Liver (tissue), 9 donors: ENCODE data around the gene TRAPPC12. TPM values are rescaled to one million over a fixed set of nuclear protein-coding genes. Genes with fewer than 3 reads are reported as not detected.
"Not testable (repeated sequence)": the region's sequence is repeated elsewhere in the genome, so short reads cannot be mapped to it uniquely, and the experiment has no call there.

ENCODE experiments used
- DNase-seq: peaks from one replicate; pipeline ENCODE4 v3.0.0-alpha.2; 2017; ENCODE audit warnings: low spot score
- H3K27ac ChIP-seq, 2 donors: one replicate each; pipeline ENCODE4 v1.7.0; 2013; ENCODE audit warnings: inconsistent platforms in 2 of 2, low read length in 2 of 2, control low read depth in 1 of 2, low read depth in 1 of 2, mild to moderate bottlenecking in 1 of 2
- H3K27me3 ChIP-seq, 4 donors: one replicate each; pipeline versions ENCODE4 v1.6.1 to v1.7.0; 2013; ENCODE audit warnings: low read length in 3 of 4, inconsistent platforms in 1 of 4, mild to moderate bottlenecking in 1 of 4, moderate library complexity in 1 of 4; ENCODE audit not compliant: control insufficient read depth in 4 of 4, insufficient read depth in 4 of 4
- H3K36me3 ChIP-seq, 4 donors: one replicate each; pipeline versions ENCODE4 v1.6.1 to v1.7.0; 2013; ENCODE audit warnings: low read length in 3 of 4, mild to moderate bottlenecking in 3 of 4, low read depth in 1 of 4, moderate library complexity in 1 of 4; ENCODE audit not compliant: control insufficient read depth in 4 of 4, insufficient read depth in 3 of 4
- H3K4me1 ChIP-seq, 4 donors: one replicate each; pipeline versions ENCODE4 v1.6.1 to v1.7.0; 2013; ENCODE audit warnings: low read length in 3 of 4, mild to moderate bottlenecking in 3 of 4, moderate library complexity in 1 of 4; ENCODE audit not compliant: control insufficient read depth in 4 of 4, insufficient read depth in 4 of 4
- H3K4me3 ChIP-seq, 3 donors: one replicate each; pipeline versions ENCODE4 v1.6.1 to v1.7.0; 2013; ENCODE audit warnings: low read length in 3 of 3, control low read depth in 1 of 3, low read depth in 1 of 3, mild to moderate bottlenecking in 1 of 3
- H3K9ac ChIP-seq, 2 donors: one replicate each; pipeline ENCODE4 v1.7.0; 2013; ENCODE audit warnings: low read length in 2 of 2, mild to moderate bottlenecking in 2 of 2, moderate library complexity in 2 of 2, control low read depth in 1 of 2, low read depth in 1 of 2
- H3K9me3 ChIP-seq, 4 donors: one replicate each; pipeline versions ENCODE4 v1.6.1 to v1.7.0; 2013; ENCODE audit warnings: low read length in 3 of 4; ENCODE audit not compliant: control insufficient read depth in 4 of 4
- ATF3 ChIP-seq: IDR thresholded peaks from 2 replicates; pipeline ENCODE4 v1.6.1; 2016; ENCODE audit warnings: antibody characterized with exemption
- CTCF ChIP-seq: fragments of 150-350 bp; IDR thresholded peaks from 2 replicates; pipeline ENCODE4 v1.5.1; 2017; ENCODE audit warnings: improper control_type of control experiment, low read depth, low read length; ENCODE audit not compliant: missing input control
- EGR1 ChIP-seq, 2 donors: IDR thresholded peaks; 2 replicates each; pipeline ENCODE4 v1.6.1; 2016 to 2018; ENCODE audit warnings: antibody characterized with exemption in 2 of 2, low read depth in 2 of 2
- FOXA1 ChIP-seq: IDR thresholded peaks from 2 replicates; pipeline ENCODE4 v1.6.1; 2016; ENCODE audit warnings: antibody characterized with exemption
- FOXA2 ChIP-seq: IDR thresholded peaks from 2 replicates; pipeline ENCODE4 v1.6.1; 2016; ENCODE audit warnings: antibody characterized with exemption
- GABPA ChIP-seq, 2 donors: IDR thresholded peaks in 1 of 2; conservative IDR thresholded peaks in 1 of 2; 2 replicates each; pipeline ENCODE4 v1.6.1; 2016; ENCODE audit warnings: antibody characterized with exemption in 2 of 2, mild to moderate bottlenecking in 1 of 2, moderate library complexity in 1 of 2
- HNF4A ChIP-seq, 2 donors: conservative IDR thresholded peaks; 2 replicates each; pipeline ENCODE4 v1.6.1; 2016; ENCODE audit warnings: antibody characterized with exemption in 2 of 2, mild to moderate bottlenecking in 2 of 2
- HNF4G ChIP-seq: IDR thresholded peaks from 2 replicates; pipeline ENCODE4 v1.6.1; 2016; ENCODE audit warnings: antibody characterized with exemption
- JUND ChIP-seq, 2 donors: IDR thresholded peaks; 2 replicates each; pipeline ENCODE4 v1.6.1; 2016; ENCODE audit warnings: antibody characterized with exemption in 2 of 2
- MAX ChIP-seq: IDR thresholded peaks from 2 replicates; pipeline ENCODE4 v1.6.1; 2016; ENCODE audit warnings: antibody characterized with exemption
- NR2F2 ChIP-seq: IDR thresholded peaks from 2 replicates; pipeline ENCODE4 v1.6.1; 2016; ENCODE audit warnings: antibody characterized with exemption
- RAD21 ChIP-seq, 2 donors: IDR thresholded peaks; 2 replicates each; pipeline ENCODE4 v1.6.1; 2016; ENCODE audit warnings: antibody characterized with exemption in 2 of 2, mild to moderate bottlenecking in 2 of 2
- REST ChIP-seq: IDR thresholded peaks from 2 replicates; pipeline ENCODE4 v1.6.1; 2016; ENCODE audit warnings: antibody characterized with exemption, mild to moderate bottlenecking
- RXRA ChIP-seq, 2 donors: IDR thresholded peaks; 2 replicates each; pipeline ENCODE4 v1.6.1; 2017 to 2018; ENCODE audit warnings: antibody characterized with exemption in 2 of 2, mild to moderate bottlenecking in 1 of 2
- SP1 ChIP-seq: IDR thresholded peaks from 2 replicates; pipeline ENCODE4 v1.6.1; 2018; ENCODE audit warnings: antibody characterized with exemption, mild to moderate bottlenecking
- TAF1 ChIP-seq: conservative IDR thresholded peaks from 2 replicates; pipeline ENCODE4 v1.6.1; 2016; ENCODE audit warnings: antibody characterized with exemption, mild to moderate bottlenecking
- YY1 ChIP-seq: IDR thresholded peaks from 2 replicates; pipeline ENCODE4 v1.6.1; 2016; ENCODE audit warnings: antibody characterized with exemption, mild to moderate bottlenecking
- ZBTB33 ChIP-seq: IDR thresholded peaks from 2 replicates; pipeline ENCODE4 v1.6.1; 2016; ENCODE audit warnings: antibody characterized with exemption
- WGBS: extraction: QIAGEN DNeasy Blood & Tissue Kit; methylation state at CpG from one replicate; pipeline ENCODE4 v1.1.7; 2013; 5-methylcytosine and 5-hydroxymethylcytosine counted together
- polyA plus RNA-seq, 2 donors: library from polyadenylated mRNA; stranded (reverse) in 1 of 2; unstranded in 1 of 2; fragments of 200-250 nt in 1 of 2; fragments of >200 nt in 1 of 2; fragmentation: Nextera tagmentation in 1 of 2; extraction: Ambion mirVana in 1 of 2; gene quantifications; one replicate each; pipeline versions ENCODE4 v1.2.1 to v1.2.3, GENCODE V29; 2013 to 2015
- total RNA-seq, 2 donors: library from RNA; depleted of rRNA; stranded (reverse); fragments of >200 nt; gene quantifications; one replicate each; pipeline ENCODE4 v1.2.3, GENCODE V29; 2014
- donor health status: healthy.
- donor health status: healthy.
- donor health status: healthy.
- donor health status: healthy.
- donor health status: healthy.

Gene TRAPPC12
- total and polyA plus RNA-seq, 4 donors: 30.2 to 60.9 (median 39.7) TPM

- Histone ChIP-seq H3K36me3 (peaks cover 2 to 37% (median 28%) of the 10 kb centered on the region in 4 donors), H3K27me3 (no peaks in the 10 kb centered on the region), H3K27ac (no peak overlapping the region), H3K9me3 (no peaks in the 10 kb centered on the region), H3K9ac (no peak overlapping the region), H3K4me3 (no peak overlapping the region), H3K4me1 (peaks cover 6 to 48% (median 24%) of the 10 kb centered on the region in 4 donors)
- 87% methylated on average over 3 of the region's 3 CpGs for WGBS
- no peak for DNase-seq
- TF ChIP-seq SP1 (no peak), MAX (no peak)
These were observed 133.7 kb downstream of the TRAPPC12 start for GRCh38 chr2:3513026-3513810.

DNA sequence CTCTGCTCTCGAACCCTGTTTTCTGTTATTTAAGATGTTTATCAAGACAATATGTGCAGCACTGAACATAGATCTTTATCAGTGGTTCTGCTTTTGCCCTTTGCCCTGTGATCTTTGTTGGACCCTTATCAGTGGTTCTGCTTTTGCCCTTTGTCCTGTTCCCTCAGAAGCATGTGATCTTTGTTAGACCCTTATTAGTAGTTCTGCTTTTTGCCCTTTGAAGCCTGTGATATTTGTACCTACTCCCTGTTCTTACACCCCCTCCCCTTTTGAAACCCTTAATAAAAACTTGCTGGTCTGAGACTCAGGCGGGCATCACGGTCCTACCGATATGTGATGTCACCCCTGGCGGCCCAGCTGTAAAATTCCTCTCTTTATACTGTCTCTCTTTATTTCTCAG is 135.9 kb downstream of the TRAPPC12 start:
- Histone ChIP-seq H3K27ac (peak overlapping the region; percentile 55 to 68), H3K4me1 (peaks cover 4 to 51% (median 30%) of the 10 kb centered on the region in 4 donors), H3K36me3 (peaks cover 2 to 33% (median 26%) of the 10 kb centered on the region in 4 donors)
- not testable (repeated sequence) for H3K9me3 ChIP-seq, H3K9ac ChIP-seq, DNase-seq, H3K27me3 ChIP-seq, H3K4me3 ChIP-seq
- WGBS: 60% methylated on average over 5 of the region's 5 CpGs
- peak; percentile 36 for TF ChIP-seq HNF4G
- TF ChIP-seq SP1: peak; percentile 44
- TF ChIP-seq RXRA (IDR thresholded peaks at IDR 0.05): peak; percentile 41 to 79
- peak; percentile 33 for TF ChIP-seq NR2F2
- TF ChIP-seq HNF4A (conservative IDR thresholded peaks at IDR 0.05): peak; percentile 80 to 85
- peak in 1 of 2 donors; percentile 28 for TF ChIP-seq JUND (IDR thresholded peaks at IDR 0.05)

- no peak for DNase-seq
- peak overlapping the region; percentile 1 to 92 (median 5) for H3K4me3 ChIP-seq
- H3K9ac ChIP-seq: peak overlapping the region; percentile 62 to 77
- TF ChIP-seq RAD21 (IDR thresholded peaks at IDR 0.05) (no peak), ZBTB33 (no peak), REST (no peak), FOXA2 (no peak), HNF4A (conservative IDR thresholded peaks at IDR 0.05) (no peak), TAF1 (no peak), CTCF (no peak), HNF4G (no peak), GABPA (IDR thresholded peaks at IDR 0.05 in 1 of 2, conservative IDR thresholded peaks at IDR 0.05 in 1 of 2) (no peak), EGR1 (IDR thresholded peaks at IDR 0.05; ENCODE audit: low read depth in 2 of 2) (no peak), SP1 (no peak), ATF3 (no peak), YY1 (no peak), RXRA (IDR thresholded peaks at IDR 0.05) (no peak), NR2F2 (no peak), FOXA1 (no peak), MAX (no peak), JUND (IDR thresholded peaks at IDR 0.05) (no peak)
- 65% methylated on average over 3 of the region's 3 CpGs for WGBS
- no peaks in the 10 kb centered on the region for H3K9me3 ChIP-seq
- H3K4me1 ChIP-seq: peaks cover 4 to 65% (median 43%) of the 10 kb centered on the region in 4 donors
- H3K27ac ChIP-seq: peak overlapping the region; percentile 55 to 98
- peaks cover 2 to 20% (median 13%) of the 10 kb centered on the region in 4 donors for H3K36me3 ChIP-seq
- no peaks in the 10 kb centered on the region for H3K27me3 ChIP-seq
These were observed 137.3 kb downstream of the TRAPPC12 start for GRCh38 chr2:3516831-3517230.
